DND-41 (cell line): ENCODE measurements around the gene AREG.

ENCODE experiments used
- EZH2 ChIP-seq: IDR thresholded peaks from 3 replicates; pipeline ENCODE4 v1.6.1; 2012; ENCODE audit warnings: borderline replicate concordance, low read depth, mild to moderate bottlenecking, moderate library complexity, low read length, inconsistent platforms; ENCODE audit not compliant: severe bottlenecking
- TF ChIP-seq, protein P1 (sequence below): IDR thresholded peaks from 2 replicates; pipeline ENCODE4 v1.5.1; 2012; ENCODE audit warnings: borderline replicate concordance, low read length, moderate library complexity, mild to moderate bottlenecking; ENCODE audit not compliant: poor library complexity, severe bottlenecking; ENCODE audit errors: extremely low read depth

DNA sequence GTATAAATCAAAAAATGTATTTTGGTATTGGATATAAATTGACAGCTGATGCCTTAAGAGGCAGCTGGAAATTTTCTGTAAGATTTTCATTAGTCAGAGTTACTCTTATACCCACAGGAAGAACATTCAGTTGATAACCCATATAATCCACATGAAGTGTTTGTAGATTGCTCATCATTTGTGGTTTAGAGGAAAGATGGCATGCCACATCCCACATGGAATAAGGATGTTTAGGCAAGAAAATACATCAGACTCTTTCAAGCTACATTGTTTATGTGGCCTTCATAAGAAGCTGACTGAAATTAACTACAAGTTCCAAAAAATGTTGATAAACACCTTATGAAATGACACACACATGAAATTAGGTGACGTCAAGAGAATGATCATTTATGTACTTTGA is 56.6 kb downstream of the AREG start:
- TF ChIP-seq, protein P1, sequence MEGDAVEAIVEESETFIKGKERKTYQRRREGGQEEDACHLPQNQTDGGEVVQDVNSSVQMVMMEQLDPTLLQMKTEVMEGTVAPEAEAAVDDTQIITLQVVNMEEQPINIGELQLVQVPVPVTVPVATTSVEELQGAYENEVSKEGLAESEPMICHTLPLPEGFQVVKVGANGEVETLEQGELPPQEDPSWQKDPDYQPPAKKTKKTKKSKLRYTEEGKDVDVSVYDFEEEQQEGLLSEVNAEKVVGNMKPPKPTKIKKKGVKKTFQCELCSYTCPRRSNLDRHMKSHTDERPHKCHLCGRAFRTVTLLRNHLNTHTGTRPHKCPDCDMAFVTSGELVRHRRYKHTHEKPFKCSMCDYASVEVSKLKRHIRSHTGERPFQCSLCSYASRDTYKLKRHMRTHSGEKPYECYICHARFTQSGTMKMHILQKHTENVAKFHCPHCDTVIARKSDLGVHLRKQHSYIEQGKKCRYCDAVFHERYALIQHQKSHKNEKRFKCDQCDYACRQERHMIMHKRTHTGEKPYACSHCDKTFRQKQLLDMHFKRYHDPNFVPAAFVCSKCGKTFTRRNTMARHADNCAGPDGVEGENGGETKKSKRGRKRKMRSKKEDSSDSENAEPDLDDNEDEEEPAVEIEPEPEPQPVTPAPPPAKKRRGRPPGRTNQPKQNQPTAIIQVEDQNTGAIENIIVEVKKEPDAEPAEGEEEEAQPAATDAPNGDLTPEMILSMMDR, result no peak
- no peak for TF ChIP-seq EZH2
